Testis (tissue), 3 donors: ENCODE measurements around the gene MEAF6. TPM values are rescaled to one million over a fixed set of nuclear protein-coding genes. Genes with fewer than 3 reads are reported as not detected.

Experiments
- DNase-seq: peaks from one replicate; pipeline ENCODE4 v3.0.0-alpha.2; 2019
- H3K27ac ChIP-seq, 2 donors: fragments of 200-600 bp; sonication (generic); one replicate each; pipeline ENCODE4 v1.5.1; 2019
- H3K27me3 ChIP-seq: fragments of 200-600 bp; sonication (generic); one replicate; pipeline ENCODE4 v1.5.1; 2019
- H3K36me3 ChIP-seq: fragments of 200-600 bp; sonication (generic); one replicate; pipeline ENCODE4 v1.5.1; 2017; ENCODE audit warnings: low read depth; ENCODE audit errors: missing control alignments
- H3K4me1 ChIP-seq: fragments of 200-600 bp; sonication (generic); one replicate; pipeline ENCODE4 v1.5.1; 2019
- H3K4me3 ChIP-seq, 2 donors: fragments of 200-600 bp; sonication (generic); one replicate each; pipeline ENCODE4 v1.5.1; 2017 to 2019
- H3K9me3 ChIP-seq: fragments of 200-600 bp; sonication (generic); one replicate; pipeline ENCODE4 v1.5.1; 2017
- POLR2A ChIP-seq: fragments of 450-650 bp; IDR thresholded peaks from one replicate; pipeline ENCODE4 v1.6.1; 2017; ENCODE audit warnings: antibody characterized with exemption, mild to moderate bottlenecking, moderate library complexity
- WGBS, 2 donors: methylation state at CpG; one replicate each; pipeline ENCODE4 v1.1.5; 2018; 5-methylcytosine and 5-hydroxymethylcytosine counted together
- intact Hi-C: fragments of 100-400 bp; cut with DNase I; formaldehyde crosslinking; loops from one replicate; pipeline ENCODE4 v1.15.1; 2023; ENCODE audit warnings: low total_unique reads
- polyA plus RNA-seq: library from polyadenylated mRNA; stranded (reverse); fragments of 350-450 nt; fragmentation: Illumina TruSeq; extraction: RNeasy Lipid Tissue Mini Kit (QIAGEN cat#74804); gene quantifications from one replicate; pipeline ENCODE4 v1.2.3, GENCODE V29; 2014; ENCODE audit warnings: low read depth, low replicate concordance; ENCODE audit not compliant: insufficient read depth
- total RNA-seq, 2 donors: library from RNA; depleted of rRNA; stranded (reverse); fragments of >200 nt; gene quantifications; one replicate each; pipeline ENCODE4 v1.2.3, GENCODE V29; 2016
- TF ChIP-seq, protein P1 (sequence below), 3 experiments: fragments of 450-650 bp in 2 of 3; fragments of 200-600 bp in 1 of 3; sonication (generic) in 1 of 3; IDR thresholded peaks; one replicate each; pipeline ENCODE4 v1.5.1; 2016 to 2019; ENCODE audit warnings: antibody characterized with exemption in 3 of 3, mild to moderate bottlenecking in 2 of 3, moderate library complexity in 1 of 3

The MEAF6 gene
- total and polyA plus RNA-seq, 3 donors from 2014 or later = 132 to 140 (median 134) TPM

DNA sequence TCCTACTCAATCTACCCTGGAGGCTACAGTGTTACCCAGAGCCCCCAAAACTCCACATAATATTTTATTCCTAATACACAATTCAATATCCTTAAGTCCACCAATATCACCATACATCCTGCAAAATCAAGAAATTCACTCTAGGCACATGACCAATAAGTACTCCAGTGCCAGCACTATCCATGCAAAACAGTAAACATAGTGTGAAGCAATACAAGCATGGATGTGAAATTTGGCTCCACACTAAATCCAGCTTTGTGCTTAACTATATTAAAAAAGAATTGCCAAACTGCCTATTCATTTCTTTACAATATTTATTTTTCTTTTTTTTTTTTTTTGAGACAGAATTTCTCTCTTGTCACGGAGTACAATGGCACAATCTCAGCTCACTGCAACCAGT is 3.0 kb upstream of the MEAF6 start:
- 65 to 77% methylated on average over 1 of the region's 1 CpG for WGBS, 2 donors

DNA sequence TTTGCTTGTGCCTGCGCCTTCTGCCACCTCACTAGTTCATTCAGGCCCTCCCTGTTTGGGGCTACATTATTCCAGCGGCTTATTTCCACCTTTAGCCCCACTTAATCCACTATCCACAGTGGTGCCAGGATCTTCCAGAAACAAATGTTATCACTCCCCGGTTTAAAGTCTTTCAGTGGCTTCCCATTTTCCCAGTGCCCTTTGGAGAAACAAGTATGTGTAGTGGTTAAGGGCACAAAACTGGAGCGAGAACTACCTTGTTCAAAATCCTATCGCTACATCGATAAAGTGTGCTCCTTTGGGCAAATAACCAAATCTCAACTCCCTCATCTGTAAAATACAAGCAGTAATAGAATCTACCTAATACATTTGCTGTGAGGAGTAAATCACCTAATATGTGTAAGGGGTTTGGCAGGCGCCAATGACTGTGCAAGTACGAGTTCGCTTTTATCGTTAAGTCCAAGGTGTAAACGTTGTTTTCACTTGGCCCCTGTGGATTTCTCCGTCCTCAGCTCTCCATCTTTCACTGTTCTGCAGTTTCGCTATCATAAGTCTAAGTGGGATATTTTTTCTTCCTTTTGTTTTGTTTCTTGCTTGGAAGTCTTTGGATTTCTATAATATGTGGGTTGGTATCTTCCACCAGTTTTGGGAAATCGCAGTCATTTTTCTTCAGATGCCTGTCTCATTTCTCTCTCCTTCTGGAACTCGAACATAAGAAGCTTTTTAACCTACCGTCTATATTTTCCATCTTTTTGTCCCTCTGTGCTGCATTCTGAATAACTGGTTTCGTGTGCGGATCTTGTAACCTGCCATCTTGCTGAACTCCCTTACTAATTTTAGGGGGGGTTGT is 844 bp upstream of the MEAF6 start:
- intact Hi-C loops = no loop called here
- WGBS, 2 donors = 47 to 51% methylated on average over 18 of the region's 18 CpGs
- no peaks in the 10 kb centered on the region for H3K36me3 ChIP-seq
- peak overlapping the region; percentile 86 to 99 for H3K4me3 ChIP-seq
- H3K4me1 ChIP-seq = peaks cover 5% of the 10 kb centered on the region
- no peaks in the 10 kb centered on the region for H3K9me3 ChIP-seq
- H3K27ac ChIP-seq = peak overlapping the region; percentile 81 to 96
- TF ChIP-seq, protein P1, sequence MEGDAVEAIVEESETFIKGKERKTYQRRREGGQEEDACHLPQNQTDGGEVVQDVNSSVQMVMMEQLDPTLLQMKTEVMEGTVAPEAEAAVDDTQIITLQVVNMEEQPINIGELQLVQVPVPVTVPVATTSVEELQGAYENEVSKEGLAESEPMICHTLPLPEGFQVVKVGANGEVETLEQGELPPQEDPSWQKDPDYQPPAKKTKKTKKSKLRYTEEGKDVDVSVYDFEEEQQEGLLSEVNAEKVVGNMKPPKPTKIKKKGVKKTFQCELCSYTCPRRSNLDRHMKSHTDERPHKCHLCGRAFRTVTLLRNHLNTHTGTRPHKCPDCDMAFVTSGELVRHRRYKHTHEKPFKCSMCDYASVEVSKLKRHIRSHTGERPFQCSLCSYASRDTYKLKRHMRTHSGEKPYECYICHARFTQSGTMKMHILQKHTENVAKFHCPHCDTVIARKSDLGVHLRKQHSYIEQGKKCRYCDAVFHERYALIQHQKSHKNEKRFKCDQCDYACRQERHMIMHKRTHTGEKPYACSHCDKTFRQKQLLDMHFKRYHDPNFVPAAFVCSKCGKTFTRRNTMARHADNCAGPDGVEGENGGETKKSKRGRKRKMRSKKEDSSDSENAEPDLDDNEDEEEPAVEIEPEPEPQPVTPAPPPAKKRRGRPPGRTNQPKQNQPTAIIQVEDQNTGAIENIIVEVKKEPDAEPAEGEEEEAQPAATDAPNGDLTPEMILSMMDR (IDR thresholded peaks at IDR 0.05) = no peak
- TF ChIP-seq POLR2A = no peak
- H3K27me3 ChIP-seq = no peaks in the 10 kb centered on the region
- DNase-seq = no peak

More for the DNA sequence above, 3.0 kb upstream of the MEAF6 start:
- no peak overlapping the region for H3K27ac ChIP-seq
- H3K9me3 ChIP-seq = no peaks in the 10 kb centered on the region
- no peaks in the 10 kb centered on the region for H3K36me3 ChIP-seq
- peaks cover 5% of the 10 kb centered on the region for H3K4me1 ChIP-seq
- H3K4me3 ChIP-seq = no peak overlapping the region
- no peak for TF ChIP-seq POLR2A
- TF ChIP-seq, protein P1 (IDR thresholded peaks at IDR 0.05) = no peak
- no peak for DNase-seq
- H3K27me3 ChIP-seq = no peaks in the 10 kb centered on the region
- intact Hi-C loops = no loop called here

DNA sequence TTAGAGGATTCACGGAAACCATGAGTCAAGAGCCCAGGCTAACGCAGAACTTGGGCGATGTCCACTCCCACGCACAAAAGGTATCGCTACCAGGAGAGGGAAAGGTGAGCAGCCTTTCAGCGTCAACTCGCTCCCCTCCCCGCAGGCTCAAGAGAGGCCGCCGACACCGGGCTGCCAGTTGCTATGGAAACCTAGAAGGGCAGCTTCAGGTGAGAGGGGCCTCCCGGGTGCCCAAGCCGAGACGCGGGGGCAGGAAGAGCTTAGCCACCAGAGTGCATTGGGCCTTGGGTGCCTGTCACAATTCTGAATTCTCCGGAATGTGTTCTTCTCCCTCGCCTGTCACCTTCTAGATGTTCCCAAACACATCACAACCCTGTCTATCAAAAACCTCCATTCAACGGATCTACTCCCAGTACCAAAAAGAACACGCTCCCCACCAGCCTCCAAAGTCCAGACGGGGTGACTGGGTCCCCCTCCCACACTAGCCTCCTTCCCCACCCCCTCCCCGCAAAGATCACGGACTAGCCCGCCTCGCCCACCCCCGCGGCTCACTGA is 694 bp downstream of the MEAF6 start:
- intact Hi-C loops = no loop called here
- Histone ChIP-seq H3K9me3 (no peaks in the 10 kb centered on the region), H3K36me3 (no peaks in the 10 kb centered on the region), H3K4me3 (peak overlapping the region; percentile 86 to 99), H3K4me1 (peaks cover 5% of the 10 kb centered on the region), H3K27me3 (no peaks in the 10 kb centered on the region), H3K27ac (peak overlapping the region; percentile 81 to 96)
- TF ChIP-seq POLR2A = no peak
- TF ChIP-seq, protein P1 (IDR thresholded peaks at IDR 0.05) = no peak
- 0 to 3% methylated on average over 2 to 26 of the region's 26 CpGs for WGBS, 2 donors
- peak; percentile 64 for DNase-seq

DNA sequence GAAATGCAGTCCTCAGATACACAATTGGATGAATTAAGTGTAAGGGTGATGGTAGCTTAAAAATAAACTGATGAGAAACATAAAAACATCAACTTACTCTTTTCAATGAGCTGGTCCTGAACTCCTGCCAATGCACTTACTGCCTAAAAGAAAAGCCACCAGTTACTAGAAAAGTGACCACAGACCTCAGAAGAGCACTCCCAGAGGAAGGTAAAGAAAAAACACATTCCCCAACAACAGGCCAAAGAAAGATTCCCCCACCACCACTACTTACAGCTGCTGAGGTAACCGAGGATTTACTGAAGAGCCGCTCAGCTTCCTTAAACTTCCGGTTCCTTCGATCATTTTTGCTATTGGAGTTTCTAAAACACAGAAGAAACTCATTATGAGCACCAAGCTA is 5.4 kb downstream of the MEAF6 start:
- no peaks in the 10 kb centered on the region for H3K36me3 ChIP-seq
- no peaks in the 10 kb centered on the region for H3K9me3 ChIP-seq
- 89 to 92% methylated on average over 4 of the region's 4 CpGs for WGBS, 2 donors
- no peak for TF ChIP-seq POLR2A
- TF ChIP-seq, protein P1 (IDR thresholded peaks at IDR 0.05) = no peak
- H3K27me3 ChIP-seq = no peaks in the 10 kb centered on the region
- H3K27ac ChIP-seq = no peak overlapping the region
- intact Hi-C loops = no loop called here
- DNase-seq = no peak
- peaks cover 5% of the 10 kb centered on the region for H3K4me1 ChIP-seq
- H3K4me3 ChIP-seq = no peak overlapping the region
